HG02970 (cell line): ENCODE results near the gene TAX1BP1.
A peak's percentile ranks its signal among the peaks of the same experiment; 100 is the strongest.
"Not testable (repeated sequence)": the region's sequence is repeated elsewhere in the genome, so short reads cannot be mapped to it uniquely, and the experiment has no call there.

Source experiments
- ATAC-seq: cut with Tn5 transposase; IDR thresholded peaks from one replicate; pipeline ENCODE4 v1.9.1; 2021; ENCODE audit warnings: mild to moderate bottlenecking, moderate library complexity, moderate number of reproducible peaks; ENCODE audit not compliant: unreplicated experiment, low FRiP score

Gene TAX1BP1

DNA sequence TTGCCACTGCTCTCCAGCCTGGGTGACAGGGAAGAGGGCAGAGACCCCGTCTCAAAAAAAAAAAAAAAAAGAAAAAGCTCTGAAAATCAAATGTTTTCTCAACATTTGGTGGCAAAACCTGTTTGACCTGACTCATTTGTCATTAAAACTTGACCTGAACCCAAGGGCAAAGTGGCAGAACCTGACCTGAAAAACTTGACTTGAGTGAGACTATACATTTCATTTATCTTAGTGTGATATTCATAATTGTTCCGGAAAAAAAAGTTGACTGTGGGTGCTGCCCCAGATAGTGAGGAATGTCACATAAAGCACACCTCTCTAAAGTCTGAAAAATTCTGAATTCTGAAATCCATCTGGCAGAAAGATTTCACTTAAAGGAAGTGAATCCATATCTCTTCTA is 2.3 kb upstream of the TAX1BP1 start:
- no peak for ATAC-seq

DNA sequence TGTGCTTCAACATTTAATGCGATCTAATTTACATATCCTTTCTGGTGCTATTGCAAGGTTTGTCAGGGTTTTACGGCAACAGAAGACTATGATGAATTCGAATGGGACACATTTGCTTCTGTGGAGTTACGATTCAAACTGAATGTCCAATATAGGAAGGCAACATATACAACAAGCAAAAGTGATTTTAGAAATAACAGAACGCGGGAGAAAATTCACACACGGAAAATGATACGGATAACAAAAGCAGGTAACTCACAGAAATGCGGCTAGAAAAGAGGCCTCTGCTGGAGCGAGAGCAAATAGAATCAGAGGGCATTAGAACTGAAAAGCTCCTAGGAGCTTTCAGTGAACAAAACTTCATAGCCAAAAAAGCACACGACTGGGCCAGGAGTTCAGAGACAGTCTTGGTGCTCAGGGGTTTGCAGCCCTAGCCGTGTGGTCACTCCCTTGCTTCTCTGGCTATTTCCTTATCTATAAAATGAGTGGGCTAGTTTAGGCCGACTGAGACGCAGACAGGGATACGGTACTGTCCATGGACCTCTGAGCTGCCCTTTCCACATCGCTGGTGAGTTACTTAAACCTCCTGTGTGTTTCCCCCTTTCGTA is 557 bp upstream of the TAX1BP1 start:
- ATAC-seq = peak; percentile 25

DNA sequence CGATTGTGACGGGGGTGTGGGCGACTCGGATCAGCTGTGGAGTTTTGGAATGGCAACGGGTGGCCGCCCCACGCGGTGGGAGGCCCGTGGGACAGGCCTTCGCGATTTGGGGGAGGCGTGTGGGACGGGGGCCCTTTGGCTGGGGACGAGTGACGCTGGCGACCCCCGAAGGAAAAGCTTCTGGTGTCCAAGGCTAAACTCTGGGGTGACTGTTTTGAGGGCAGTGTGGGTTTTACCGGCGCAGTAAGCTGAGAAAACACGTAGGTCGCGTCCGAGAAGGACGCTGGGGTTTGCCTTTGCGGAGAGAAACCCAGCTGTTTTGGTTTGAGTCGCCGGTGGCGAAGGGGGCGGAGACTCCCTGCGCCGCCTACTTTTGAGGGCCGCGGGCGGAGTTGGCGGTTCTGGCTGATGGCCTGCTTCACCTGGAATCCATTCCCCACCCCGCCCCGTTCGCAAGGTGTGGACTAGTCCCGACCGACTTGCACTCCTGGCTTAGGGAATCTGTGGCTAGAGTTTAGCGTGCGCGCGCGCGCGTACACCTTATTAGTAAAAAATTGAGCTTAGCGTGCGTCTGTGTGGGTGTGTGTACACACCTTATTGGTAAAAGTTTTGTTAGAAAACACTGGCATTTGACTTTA is 606 bp downstream of the TAX1BP1 start:
- ATAC-seq = peak; percentile 80

DNA sequence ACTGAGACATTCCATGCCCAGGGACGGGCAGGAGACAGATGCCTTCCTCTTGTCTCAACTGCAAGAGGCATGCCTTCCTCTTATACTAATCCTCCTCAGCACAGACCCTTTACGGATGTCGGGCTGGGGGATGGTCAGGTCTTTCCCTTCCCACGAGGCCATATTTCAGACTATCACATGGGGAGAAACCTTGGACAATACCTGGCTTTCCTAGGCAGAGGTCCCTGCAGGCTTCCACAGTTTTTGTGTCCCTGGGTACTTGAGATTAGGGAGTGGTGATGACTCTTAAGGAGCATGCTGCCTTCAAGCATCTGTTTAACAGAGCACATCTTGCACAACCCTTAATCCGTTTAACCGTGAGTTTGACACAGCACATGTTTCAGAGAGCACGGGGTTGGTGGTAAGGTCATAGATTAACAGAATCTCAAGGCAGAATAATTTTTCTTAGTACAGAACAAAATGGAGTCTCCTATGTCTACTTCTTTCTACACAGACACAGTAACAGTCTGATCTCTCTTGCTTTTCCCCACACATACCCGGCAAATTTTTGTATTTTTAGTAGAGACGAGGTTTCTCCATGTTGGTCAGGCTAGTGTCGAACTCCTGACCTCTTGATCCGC is 2.2 kb downstream of the TAX1BP1 start:
- ATAC-seq = not testable (repeated sequence)

DNA sequence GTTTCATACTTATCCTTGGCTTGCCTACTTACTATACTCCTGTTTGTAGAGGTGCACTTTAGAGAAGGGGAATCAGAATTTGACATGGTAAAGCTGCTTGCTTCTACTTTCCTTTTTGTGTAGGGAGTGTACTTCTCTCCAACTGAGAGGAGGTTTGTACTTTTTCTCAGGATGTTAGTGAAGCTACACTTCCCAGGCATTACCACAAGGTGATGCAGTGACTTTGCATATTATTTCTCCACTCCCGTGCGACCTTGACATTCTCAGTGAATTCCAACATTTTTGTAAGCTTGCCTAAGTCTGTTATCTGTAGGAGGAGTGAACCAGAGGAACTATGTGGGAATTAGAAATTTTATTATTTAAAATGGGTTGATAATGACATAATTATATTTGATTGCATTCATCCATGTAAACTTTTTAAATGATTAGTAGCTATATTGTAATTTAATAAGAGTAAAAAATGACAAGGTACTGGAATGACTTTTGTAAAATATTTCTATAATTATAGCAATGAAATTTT is 5.2 kb downstream of the TAX1BP1 start:
- no peak for ATAC-seq

DNA sequence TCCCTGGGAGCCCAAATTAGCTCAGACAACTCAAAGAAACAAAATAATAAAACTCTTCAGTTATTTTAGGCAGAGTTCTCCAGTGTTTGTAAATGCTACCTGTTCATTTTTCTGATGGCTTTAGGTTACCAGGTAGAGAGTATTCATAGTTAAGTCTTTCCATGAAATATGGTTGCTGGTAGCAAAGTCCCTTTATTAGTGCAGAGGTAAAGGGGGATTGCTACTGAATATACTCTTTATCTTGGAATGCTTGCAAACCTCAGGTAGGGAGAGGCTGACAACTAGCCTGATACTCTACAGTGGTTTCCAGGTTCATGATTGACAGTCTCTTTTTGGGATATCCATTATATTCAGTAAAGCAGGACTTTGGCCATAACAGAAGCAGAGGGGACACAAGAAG is 6.5 kb downstream of the TAX1BP1 start:
- no peak for ATAC-seq

DNA sequence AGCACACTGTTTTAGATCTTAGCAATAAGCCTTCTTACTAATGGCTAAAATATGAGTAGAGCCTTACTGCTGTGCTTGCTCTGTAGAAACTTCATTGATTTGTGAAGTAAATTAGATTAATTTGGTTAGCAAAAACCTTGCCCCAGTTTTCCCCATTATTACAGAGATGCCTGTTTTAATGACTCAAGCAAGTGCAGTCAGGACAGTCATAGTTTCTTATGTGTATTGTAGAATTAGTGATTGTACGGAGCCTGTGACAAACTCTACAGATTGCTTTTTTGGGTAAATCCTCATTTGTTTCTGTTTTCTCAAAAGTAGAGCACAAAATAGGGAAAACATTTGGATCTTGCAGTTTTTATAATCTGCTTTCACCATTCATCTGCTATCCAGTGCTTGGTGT is 7.0 kb downstream of the TAX1BP1 start:
- no peak for ATAC-seq

DNA sequence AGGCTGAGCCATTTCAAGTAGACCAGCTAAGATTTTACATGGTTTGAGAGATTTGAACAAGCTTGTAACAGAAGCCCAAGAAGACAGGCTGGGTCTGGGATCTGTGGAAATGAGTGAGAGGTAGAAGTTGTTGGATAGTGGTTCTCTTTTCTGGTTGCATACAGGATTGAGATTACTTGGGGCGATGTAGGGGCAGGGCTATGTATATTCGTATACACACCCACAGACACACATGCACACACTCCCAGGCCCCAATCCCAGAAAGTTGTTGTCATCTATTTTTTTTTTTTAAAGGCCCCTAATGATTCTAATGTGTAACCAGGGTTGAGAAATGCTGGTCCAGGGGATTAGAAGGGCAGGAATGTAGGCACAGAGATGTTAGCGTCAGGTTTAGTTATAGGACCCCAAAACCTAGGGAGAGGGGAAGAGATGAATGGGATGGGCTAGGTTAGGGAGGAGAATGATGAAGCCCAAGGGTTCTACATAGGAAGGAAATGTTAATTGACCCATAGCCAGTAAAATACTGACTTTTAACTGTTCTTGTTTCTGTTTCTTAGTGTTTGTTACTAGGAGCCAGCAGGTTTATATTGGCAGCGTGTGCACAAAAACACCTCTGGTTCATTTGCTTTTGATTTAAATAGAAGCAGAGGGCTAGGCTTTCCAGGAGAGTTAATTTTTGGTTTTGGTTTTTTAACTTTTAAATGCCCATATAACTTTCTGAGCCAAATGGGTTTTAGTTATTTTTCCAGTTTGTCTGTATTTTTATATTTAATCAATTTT is 7.8 kb downstream of the TAX1BP1 start:
- ATAC-seq = no peak

DNA sequence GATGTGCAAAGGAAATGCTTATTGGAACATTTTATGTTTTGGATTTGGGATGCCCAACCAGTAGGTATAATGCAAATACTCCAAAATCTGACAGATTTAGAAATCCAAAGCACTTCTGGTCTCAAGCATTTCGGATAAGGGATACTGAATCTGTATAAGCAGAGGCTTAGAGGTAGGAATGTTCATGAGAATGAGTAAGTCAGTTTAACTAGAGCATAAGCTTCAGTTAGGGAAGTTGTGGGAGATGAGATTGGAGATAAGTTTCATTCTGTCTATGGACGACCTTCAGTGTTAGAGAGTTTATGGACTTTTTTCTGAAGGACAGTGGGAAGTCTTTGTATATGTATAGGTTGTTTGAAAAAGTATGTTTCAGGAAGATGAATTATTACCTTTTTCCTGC is 10.4 kb downstream of the TAX1BP1 start:
- ATAC-seq = no peak

DNA sequence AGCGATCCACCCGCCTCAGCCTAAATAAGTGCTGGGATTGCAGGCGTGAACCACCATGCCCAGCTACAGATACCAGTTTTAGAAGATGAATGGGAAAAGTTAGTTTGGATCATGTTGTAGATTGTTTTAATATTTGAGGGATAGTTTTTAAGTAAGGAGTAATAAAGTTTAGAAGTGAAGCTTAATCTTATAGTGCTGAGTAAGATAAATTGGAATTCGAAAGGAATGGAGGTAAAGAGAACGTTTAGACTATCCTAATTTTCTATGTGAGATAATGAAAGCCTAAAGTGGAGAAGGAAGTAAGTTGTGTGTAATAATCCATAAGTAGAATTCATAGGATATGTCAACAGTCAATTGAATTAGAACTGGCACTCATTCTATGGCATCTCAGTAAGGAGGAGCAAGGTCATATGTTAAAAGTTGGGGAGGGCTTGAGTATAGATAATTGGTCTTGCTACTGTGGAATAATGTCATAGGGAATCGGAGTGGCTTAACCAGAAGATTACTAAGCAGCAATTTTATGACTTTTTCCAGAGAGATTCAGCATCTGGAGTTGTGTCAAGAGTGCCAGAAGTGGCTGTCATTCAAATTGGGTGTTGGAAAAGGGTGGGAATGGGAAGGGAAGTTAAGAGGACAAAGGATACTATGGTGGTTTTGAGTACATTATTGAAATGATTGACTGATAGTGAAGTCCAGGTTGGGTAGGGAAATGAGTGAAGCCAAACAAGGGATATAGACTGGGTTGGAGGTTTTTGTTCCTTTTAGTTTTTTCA is 12.1 kb downstream of the TAX1BP1 start:
- no peak for ATAC-seq

DNA sequence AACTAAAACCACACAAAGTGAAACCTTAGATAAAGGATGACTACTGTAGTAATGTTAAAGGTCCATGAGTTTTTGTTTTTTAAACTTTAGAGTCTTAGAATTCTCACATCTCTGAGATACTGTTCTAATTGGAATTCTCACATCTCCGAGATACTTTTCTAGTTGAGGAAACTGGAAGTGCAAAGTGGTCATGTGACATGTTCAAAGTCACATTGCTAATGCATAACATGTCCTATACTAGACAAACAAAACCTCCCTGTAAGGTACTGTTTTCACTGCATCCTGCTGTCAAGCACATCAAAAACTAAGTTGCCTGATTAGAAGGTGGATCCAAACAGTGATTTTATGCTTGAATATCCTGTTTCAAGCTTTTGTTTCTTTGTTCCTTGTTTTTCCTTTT is 13.9 kb downstream of the TAX1BP1 start:
- ATAC-seq = no peak

DNA sequence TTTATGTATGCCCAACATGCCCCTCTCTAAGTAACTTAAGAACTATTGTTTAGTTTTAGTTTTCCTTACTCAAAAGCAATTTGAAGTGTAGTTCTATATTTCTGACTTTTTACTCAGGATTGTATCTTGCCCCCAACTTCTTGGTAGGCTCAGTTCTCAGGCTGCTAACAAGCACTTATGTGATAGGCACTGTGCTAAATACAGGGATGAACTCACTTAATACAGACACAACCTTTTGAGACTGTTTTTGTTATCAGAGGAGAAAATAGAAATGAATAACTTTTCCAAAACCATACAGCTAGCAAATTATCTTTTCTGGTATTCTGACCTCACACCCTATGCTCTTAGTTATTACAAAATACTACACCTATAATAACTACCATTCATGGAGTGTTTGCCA is 16.3 kb downstream of the TAX1BP1 start:
- no peak for ATAC-seq

DNA sequence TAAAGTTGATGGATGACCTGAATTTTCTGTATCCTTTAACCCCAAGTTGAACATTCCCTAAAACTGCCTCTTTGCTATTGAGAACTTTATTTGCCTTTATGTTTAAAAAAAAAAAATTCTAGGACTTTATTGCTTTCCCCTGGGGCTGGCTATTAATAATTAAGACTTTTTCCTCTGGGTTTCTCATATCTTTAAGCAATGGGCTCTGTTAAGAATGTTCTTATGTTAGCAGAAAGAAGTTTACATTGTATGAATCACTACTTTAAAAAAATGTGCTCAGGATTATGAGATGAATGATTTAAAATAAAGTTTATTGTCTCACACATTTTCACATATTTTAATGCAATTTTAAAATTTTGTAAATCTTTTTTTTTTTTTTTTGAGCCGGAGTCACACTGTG is 19.5 kb downstream of the TAX1BP1 start:
- no peak for ATAC-seq

DNA sequence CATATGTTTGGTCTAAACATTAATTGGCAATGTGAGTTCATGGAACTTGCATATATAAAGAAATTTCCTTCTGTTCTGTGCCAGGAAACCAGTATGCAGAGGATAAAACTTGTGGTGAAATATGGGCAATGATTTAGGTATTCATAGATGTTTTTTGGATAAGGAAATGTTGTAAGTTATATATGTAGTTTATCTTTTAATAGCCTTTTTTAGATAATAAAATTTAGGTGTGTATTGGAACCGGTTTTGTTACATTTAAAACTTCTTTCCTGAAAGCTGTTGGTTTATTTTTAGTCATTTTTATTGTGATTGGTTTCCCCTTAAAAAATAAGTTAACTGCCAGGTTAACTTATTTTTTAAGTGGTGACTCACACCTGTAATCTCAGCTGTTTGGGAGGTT is 22.1 kb downstream of the TAX1BP1 start:
- no peak for ATAC-seq

DNA sequence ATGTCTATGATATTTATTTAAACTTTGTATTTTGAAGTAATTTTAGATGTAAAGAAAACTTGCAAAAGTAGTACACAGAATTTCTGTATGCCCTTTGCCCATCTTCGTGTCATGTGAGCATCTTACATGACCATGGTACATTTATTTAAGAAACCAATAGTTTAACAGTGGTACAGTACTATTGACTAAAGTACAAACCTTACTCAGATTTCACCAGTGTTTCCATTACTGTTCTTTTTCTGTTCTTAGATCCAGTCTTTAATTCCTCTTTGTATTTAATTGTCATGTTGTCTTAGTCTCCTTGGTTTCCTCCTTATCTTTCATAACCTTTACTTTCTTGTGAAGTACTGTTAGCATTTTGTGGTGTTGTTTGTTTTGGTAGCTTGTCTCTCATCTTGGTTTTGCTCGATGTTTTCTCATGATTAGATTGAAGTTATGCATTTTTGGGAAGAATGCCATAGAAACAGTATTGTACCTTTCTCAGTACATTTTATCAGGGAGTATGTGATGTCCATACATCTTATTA is 24.1 kb downstream of the TAX1BP1 start:
- ATAC-seq = no peak

DNA sequence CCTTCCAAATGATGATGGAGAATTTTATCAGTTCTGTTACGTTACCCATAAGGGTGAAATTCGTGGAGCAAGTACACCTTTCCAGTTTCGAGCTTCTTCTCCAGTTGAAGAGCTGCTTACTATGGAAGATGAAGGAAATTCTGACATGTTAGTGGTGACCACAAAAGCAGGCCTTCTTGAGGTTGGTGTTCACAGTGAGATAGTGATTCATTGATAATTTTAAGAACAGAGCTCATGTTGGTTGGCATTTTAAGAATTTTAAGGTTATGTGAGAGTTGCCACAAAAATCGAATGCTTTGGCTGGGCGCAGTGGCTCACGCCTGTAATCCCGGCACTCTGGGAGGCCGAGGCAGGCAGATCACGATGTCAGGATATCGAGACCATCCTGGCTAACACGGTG is 25.9 kb downstream of the TAX1BP1 start:
- ATAC-seq = no peak

DNA sequence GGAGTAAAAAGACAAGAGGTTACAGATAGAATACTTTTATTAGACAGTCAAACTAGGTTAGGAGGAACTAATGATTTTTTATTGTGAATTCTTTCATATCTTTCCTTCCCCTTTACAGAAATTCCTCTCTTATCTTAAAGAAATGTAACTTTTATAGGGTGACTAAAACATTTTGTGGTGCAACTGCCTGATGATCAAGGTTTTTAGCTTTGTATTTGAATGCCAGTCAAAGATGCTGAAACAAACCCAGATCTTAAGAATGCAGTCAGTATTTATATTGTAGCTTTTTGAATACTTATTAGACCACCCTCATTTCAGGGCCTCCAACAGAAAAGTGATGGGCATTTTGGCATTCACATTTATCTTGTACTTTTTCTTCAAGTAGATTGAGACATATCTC is 27.4 kb downstream of the TAX1BP1 start:
- no peak for ATAC-seq

DNA sequence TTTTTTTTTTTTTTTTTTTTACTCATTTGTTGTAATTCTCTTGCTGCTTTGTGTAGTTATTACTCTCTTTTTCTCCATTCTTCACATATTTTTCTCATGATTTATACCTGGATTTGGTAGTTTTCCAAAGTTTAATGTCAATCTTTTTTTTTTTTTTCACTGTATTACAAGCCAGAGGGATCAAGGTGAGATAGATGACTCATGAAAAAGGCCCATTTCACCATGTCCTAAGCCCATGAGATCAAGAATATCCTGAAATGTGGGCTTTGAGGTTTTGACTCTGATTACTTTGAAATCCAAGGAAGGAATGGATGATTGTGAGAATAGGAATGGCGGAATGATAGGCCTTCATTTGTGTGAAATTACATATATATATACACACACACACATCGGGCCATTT is 31.1 kb downstream of the TAX1BP1 start:
- no peak for ATAC-seq

DNA sequence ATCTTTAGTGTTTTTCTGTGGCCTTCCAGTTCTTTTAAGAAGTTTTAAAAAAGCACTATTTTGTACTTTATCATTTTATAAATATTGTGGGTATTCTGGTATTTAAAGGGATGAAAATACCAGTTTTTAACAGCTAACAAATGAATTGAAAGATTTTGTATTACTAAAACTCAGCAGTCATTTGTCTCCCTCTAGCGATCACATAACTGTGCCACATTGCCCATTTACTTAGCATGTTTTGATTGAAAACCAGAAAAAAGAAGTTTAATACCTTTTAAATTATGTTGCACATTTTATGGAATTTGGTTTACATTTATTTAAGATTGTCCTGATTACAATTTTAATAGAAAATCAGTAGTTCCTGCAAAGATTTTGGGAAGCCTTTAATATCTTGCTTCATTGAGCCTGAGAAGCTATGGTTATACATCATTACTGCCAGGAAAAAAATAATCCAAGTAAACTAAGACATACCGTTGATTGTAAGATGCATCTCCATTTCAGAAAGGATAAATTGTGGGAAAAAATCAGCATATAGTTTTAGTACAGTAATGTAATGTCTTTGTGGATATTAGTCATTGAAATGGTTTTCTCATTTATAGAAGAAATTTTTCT is 34.9 kb downstream of the TAX1BP1 start:
- no peak for ATAC-seq

DNA sequence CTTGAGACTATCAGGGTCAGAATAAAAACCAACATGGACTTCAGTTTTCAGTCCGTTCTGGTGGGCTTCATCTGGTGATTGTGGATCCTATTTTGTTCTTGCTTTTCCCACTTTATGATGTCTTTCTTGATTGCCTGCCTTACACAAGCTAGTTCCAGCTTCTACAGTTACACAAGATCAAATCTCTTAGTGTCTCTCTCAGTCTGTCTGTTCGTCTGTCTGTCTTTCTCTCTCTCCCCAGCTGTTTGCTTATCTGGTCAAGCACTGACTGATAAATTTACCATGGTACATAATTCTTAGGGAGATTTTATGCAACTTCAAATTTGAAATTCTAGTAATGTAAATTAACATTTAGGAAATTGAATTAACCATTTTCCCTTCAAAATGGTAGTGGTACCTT is 35.8 kb downstream of the TAX1BP1 start:
- ATAC-seq = no peak
